C4-2B (cell line): ENCODE data around the gene GNPTG.
"Not testable (repeated sequence)": the region's sequence is repeated elsewhere in the genome, so short reads cannot be mapped to it uniquely, and the experiment has no call there.

Experiments
- H3K27ac ChIP-seq: fragments of 450-650 bp; 2 replicates; pipeline ENCODE4 v1.5.1; 2017
- CTCF ChIP-seq: fragments of 450-650 bp; conservative IDR thresholded peaks from 2 replicates; pipeline ENCODE4 v1.5.1; 2017; ENCODE audit warnings: mild to moderate bottlenecking
- ZFX ChIP-seq: fragments of 450-650 bp; IDR thresholded peaks from 2 replicates; pipeline ENCODE4 v1.6.1; 2017

GNPTG gene

GRCh38 chr16:1327619-1327947, 24.1 kb upstream of the GNPTG start:
- TF ChIP-seq ZFX (no peak), CTCF (no peak)
- H3K27ac ChIP-seq, result no peak overlapping the region

DNA sequence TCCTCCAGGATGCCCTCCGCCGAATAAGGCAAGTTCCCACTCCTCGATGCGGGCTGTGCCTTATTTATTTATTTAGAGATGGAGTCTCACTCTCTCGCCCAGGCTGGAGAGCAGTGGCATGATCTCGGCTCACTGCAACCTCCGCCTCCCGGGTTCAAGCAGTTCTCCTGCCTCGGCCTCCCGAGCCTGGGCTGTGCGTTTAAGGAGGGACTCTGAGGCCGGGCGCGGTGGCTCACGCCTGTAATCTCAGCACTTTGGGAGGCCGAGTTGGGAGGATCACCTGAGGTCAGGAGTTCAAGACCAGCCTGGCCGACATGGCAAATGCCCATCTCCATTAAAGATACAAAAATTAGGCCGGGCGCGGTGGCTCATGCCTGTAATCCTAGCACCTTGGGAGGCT, 23.6 kb upstream of the GNPTG start:
- not testable (repeated sequence) for H3K27ac ChIP-seq

DNA sequence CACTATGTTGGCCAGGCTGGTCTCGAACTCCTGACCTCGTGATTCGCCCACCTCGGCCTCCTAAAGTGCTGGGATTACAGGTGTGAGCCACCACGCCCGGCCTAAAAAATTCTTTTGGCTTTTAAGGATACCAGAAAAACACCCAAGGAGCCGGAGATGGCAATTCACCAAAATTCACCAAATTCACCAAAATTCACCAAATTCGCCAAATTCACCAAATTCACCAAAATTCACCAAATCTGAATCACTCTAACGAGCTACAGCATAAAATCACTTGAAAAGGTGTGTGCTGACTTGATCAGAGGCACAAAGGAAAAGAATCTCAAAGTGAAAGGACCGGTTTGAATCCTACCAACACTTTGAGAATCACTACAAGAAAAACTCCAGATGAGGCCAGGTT, 22.8 kb upstream of the GNPTG start:
- H3K27ac ChIP-seq, result not testable (repeated sequence)

- H3K27ac ChIP-seq, result no peak overlapping the region
- TF ChIP-seq CTCF, result peak; percentile 73
- no peak for TF ChIP-seq ZFX
Observed at GRCh38 chr16:1330260-1330914, 21.3 kb upstream of the GNPTG start.

DNA sequence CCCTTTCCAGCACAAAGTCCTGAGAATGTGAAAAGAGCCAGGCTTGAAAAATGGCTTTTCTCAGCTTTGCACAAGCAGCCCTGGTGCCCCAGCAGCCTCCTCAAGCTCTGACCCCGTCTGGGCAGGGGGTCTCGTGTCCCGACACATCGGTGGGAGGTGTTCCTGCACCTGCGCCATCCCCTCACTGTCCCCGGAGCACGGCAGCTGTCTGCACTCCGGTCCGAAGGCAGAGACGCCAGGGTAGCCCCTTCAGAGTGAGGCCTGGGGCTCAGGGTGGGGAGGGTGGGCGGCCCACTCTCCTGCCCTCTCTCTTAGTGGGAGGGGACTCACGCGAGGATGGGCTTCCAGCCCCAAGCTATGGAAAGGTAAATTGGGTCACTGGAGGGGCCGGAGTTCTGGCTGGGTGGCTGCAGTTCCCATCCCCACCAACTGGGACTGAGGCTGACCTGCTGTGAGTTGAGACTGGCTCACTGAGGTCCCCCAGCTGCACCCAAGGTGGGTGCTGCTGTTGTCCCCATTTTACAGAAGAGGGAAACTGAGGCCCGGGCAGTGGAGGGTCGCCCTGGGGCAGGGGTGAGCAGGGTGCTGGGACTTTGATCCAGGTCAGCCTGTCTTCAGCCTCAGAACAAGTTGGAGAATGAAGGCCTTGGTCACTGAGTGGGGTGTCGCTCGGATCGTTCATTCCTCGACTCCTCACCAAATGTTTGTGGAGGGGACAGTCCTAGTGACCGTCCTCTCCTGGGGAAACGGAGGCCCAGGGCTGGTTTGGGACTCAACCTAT, 20.6 kb upstream of the GNPTG start:
- no peak for TF ChIP-seq ZFX
- TF ChIP-seq CTCF, result peak; percentile 38
- H3K27ac ChIP-seq, result peak overlapping the region; percentile 69

DNA sequence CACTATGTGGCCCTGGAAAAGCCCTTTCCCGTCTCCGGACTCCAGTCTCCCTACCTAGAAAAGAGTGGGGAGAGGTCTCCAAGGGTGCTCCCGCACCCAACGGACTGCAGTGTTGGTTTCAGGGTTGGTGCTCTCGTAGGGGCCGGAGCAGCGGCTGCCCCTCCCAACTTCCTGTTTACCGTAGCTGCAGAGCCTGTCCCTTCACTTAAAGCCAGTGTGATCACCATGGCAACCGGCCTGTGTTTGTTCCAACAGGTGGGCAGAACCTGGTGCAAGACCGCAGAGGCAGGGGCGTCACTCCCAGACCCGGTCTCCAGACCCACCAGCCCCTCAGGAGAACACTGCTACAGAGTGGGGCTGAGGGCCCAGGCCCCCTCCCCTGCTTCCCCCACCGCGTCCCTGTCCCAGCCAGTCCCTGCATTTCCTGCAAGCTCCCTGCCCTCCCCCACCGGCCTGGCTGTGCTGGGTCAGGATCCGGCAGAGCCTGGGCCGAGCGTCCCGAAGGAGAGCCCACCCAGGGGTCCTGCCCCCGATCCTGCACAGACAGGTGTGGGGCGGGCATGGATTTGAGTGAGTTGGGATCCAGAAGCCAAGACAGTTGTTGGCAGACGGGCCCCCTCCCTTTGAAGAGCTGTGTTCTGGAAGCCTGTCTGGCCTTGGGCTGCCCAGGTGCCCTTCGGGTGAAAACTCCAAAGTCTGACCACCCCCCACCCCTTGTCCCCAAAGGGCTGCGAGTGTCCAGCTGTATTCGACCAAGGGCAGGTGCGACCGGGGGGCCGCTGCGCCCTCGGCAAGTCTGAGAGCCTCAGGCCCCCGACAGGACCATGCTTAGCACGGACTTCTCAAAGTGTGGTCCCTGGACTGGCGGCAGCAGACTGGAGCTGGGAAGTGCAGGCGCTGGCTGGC, 19.8 kb upstream of the GNPTG start:
- peak overlapping the region; percentile 69 for H3K27ac ChIP-seq
- TF ChIP-seq CTCF (no peak), ZFX (no peak)

- H3K27ac ChIP-seq, result peak overlapping the region; percentile 69; the same call in 1 of the 2 replicates
- no peak for TF ChIP-seq CTCF
- TF ChIP-seq ZFX, result no peak
Observed at GRCh38 chr16:1332618-1333148, 19.0 kb upstream of the GNPTG start.
